Subcutaneous abdominal adipose tissue (tissue), 5 donors: Measurements from ENCODE around the gene MRPS31.

ENCODE experiments used
- H3K27ac ChIP-seq: one replicate; pipeline ENCODE4 v1.7.0; 2013; ENCODE audit warnings: low read depth, mild to moderate bottlenecking, inconsistent platforms, low read length, moderate library complexity
- H3K27me3 ChIP-seq, 5 donors: one replicate each; pipeline ENCODE4 v1.7.0; 2013; ENCODE audit warnings: low read length in 5 of 5, inconsistent platforms in 1 of 5; ENCODE audit not compliant: control insufficient read depth in 5 of 5, insufficient read depth in 4 of 5
- H3K36me3 ChIP-seq, 5 donors: one replicate each; pipeline ENCODE4 v1.7.0; 2013; ENCODE audit warnings: low read length in 5 of 5; ENCODE audit not compliant: control insufficient read depth in 5 of 5, insufficient read depth in 5 of 5
- H3K4me1 ChIP-seq, 5 donors: one replicate each; pipeline ENCODE4 v1.7.0; 2013; ENCODE audit warnings: low read length in 5 of 5, mild to moderate bottlenecking in 3 of 5, moderate library complexity in 1 of 5; ENCODE audit not compliant: control insufficient read depth in 5 of 5, insufficient read depth in 5 of 5
- H3K4me3 ChIP-seq, 5 donors: one replicate each; pipeline ENCODE4 v1.7.0; 2013; ENCODE audit warnings: low read length in 5 of 5, low read depth in 1 of 5
- H3K9ac ChIP-seq, 5 donors: one replicate each; pipeline ENCODE4 v1.7.0; 2013; ENCODE audit warnings: low read length in 5 of 5, mild to moderate bottlenecking in 4 of 5, moderate library complexity in 3 of 5
- H3K9me3 ChIP-seq, 5 donors: one replicate each; pipeline ENCODE4 v1.7.0; 2013; ENCODE audit warnings: low read length in 5 of 5; ENCODE audit not compliant: control insufficient read depth in 5 of 5
- donor health status: healthy.
- donor health status: healthy.
- donor health status: healthy.
- donor health status: healthy.
- donor health status: healthy.

Gene MRPS31

GRCh38 chr13:40779796-40780285 lies 8.9 kb upstream of the MRPS31 start:
- Histone ChIP-seq H3K9ac (no peak overlapping the region), H3K9me3 (no peaks in the 10 kb centered on the region), H3K4me3 (no peak overlapping the region), H3K27me3 (no peaks in the 10 kb centered on the region), H3K4me1 (peaks cover 0 to 17% (median 9%) of the 10 kb centered on the region in 5 donors), H3K27ac (no peak overlapping the region), H3K36me3 (no peaks in the 10 kb centered on the region)

DNA sequence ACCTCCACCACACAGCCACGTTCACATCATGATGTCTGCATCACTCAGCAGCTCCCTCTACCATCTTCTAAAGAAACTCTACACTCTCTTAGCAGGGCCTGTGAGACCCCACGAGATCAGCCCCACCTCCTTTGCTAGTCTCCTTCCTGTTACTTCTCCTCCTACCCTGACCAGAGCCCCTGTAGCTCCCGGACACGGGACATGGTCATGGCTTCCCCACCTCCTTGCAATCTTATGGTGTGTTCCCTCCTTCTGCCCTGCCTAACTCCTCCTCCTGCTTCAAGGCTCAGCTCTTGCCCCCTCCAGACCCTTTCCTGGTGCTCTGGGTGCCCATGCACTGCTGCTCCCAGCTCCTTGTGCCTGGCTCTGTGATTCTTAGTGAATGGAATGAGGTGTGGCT lies 8.1 kb upstream of the MRPS31 start:
- H3K27ac ChIP-seq = no peak overlapping the region

GRCh38 chr13:40777809-40778175 lies 6.8 kb upstream of the MRPS31 start:
- Histone ChIP-seq H3K27ac (no peak overlapping the region), H3K4me1 (peaks cover 0 to 12% (median 4%) of the 10 kb centered on the region in 5 donors), H3K36me3 (no peaks in the 10 kb centered on the region), H3K9me3 (no peaks in the 10 kb centered on the region), H3K4me3 (no peak overlapping the region), H3K27me3 (no peaks in the 10 kb centered on the region), H3K9ac (no peak overlapping the region)

More for the DNA sequence above, 8.1 kb upstream of the MRPS31 start:
- no peak overlapping the region for H3K9ac ChIP-seq
- no peak overlapping the region for H3K4me3 ChIP-seq
- no peaks in the 10 kb centered on the region for H3K27me3 ChIP-seq
- peaks cover 0 to 12% (median 4%) of the 10 kb centered on the region in 5 donors for H3K4me1 ChIP-seq
- no peaks in the 10 kb centered on the region for H3K9me3 ChIP-seq
- no peaks in the 10 kb centered on the region for H3K36me3 ChIP-seq

GRCh38 chr13:40777166-40777808 lies 6.3 kb upstream of the MRPS31 start:
- Histone ChIP-seq H3K4me3 (peak overlapping the region in 4 of 5 donors; percentile 36 to 59 (median 44)), H3K4me1 (peaks cover 0 to 12% (median 4%) of the 10 kb centered on the region in 5 donors), H3K36me3 (no peaks in the 10 kb centered on the region), H3K9ac (peak overlapping the region in 2 of 5 donors; percentile 13 to 21), H3K27me3 (no peaks in the 10 kb centered on the region), H3K27ac (no peak overlapping the region), H3K9me3 (no peaks in the 10 kb centered on the region)

DNA sequence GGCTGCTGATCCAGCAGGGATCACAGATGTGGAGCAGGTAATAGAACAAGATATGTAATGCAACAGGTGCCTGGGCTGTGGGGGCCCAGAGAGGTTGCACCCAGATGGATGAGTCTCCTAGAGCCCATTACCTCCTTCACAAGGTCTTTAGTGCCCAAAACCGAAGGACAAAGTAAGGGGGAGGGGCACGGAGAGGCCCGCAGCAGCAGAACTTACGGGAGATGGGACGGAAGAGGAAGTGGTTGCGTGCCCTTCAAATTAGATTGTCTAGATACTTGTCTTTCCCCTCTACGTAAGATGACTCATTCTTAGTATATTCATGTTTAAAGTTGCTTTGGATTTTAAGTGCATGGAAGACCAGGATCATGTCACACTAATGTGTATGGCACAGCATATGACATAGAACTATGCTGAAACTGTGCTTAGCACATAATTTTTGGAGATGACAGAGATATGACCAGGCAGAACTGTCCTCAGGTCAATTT lies 5.7 kb upstream of the MRPS31 start:
- H3K27me3 ChIP-seq = no peaks in the 10 kb centered on the region

DNA sequence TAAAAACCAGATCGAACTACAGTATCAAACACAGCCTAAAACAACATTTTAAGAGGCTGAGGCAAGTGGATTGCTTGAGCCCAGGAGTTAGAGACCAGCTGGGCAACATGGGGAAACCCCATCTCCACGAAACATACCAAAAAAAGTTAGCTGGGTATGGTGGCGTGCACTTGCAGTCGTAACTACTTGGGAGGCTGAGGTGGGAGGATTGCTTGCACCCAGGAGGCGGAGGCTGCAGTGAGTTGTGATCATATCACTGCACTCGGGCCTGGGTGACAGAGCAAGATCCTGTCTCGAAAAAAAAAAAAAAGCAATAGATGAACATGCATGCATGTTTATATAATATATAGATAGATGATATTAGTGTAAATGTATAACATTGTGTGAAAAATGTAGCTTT lies 5.2 kb upstream of the MRPS31 start:
- Histone ChIP-seq H3K9ac (no peak overlapping the region), H3K27ac (no peak overlapping the region), H3K9me3 (no peaks in the 10 kb centered on the region), H3K27me3 (no peaks in the 10 kb centered on the region), H3K36me3 (no peaks in the 10 kb centered on the region), H3K4me1 (peaks cover 0 to 14% (median 7%) of the 10 kb centered on the region in 5 donors), H3K4me3 (no peak overlapping the region)

More for the DNA sequence above, 5.7 kb upstream of the MRPS31 start:
- Histone ChIP-seq H3K9ac (peak overlapping the region in 1 of 5 donors; percentile 21), H3K9me3 (no peaks in the 10 kb centered on the region), H3K27ac (no peak overlapping the region), H3K36me3 (no peaks in the 10 kb centered on the region), H3K4me1 (peaks cover 0 to 12% (median 6%) of the 10 kb centered on the region in 5 donors), H3K4me3 (no peak overlapping the region)

GRCh38 chr13:40774672-40775071 lies 3.7 kb upstream of the MRPS31 start:
- no peaks in the 10 kb centered on the region for H3K27me3 ChIP-seq
- H3K4me3 ChIP-seq = no peak overlapping the region
- no peak overlapping the region for H3K27ac ChIP-seq
- no peaks in the 10 kb centered on the region for H3K9me3 ChIP-seq
- no peak overlapping the region for H3K9ac ChIP-seq
- no peaks in the 10 kb centered on the region for H3K36me3 ChIP-seq
- H3K4me1 ChIP-seq = peaks cover 3 to 21% (median 13%) of the 10 kb centered on the region in 5 donors

- Histone ChIP-seq H3K27me3 (no peaks in the 10 kb centered on the region), H3K27ac (no peak overlapping the region), H3K4me3 (no peak overlapping the region), H3K36me3 (no peaks in the 10 kb centered on the region), H3K4me1 (peaks cover 3 to 22% (median 15%) of the 10 kb centered on the region in 5 donors), H3K9me3 (no peaks in the 10 kb centered on the region), H3K9ac (no peak overlapping the region)
These were observed 1.9 kb upstream of the MRPS31 start for GRCh38 chr13:40772765-40773473.

- Histone ChIP-seq H3K27ac (peak overlapping the region; percentile 81), H3K4me1 (peaks cover 3 to 18% (median 11%) of the 10 kb centered on the region in 5 donors), H3K36me3 (peaks cover 0 to 6% (median 4%) of the 10 kb centered on the region in 5 donors), H3K27me3 (no peaks in the 10 kb centered on the region), H3K9me3 (no peaks in the 10 kb centered on the region), H3K4me3 (peak overlapping the region; percentile 86 to 99 (median 91)), H3K9ac (peak overlapping the region; percentile 88 to 93 (median 92))
These were observed 419 bp downstream of the MRPS31 start for GRCh38 chr13:40770609-40770933.

- Histone ChIP-seq H3K27ac (peak overlapping the region; percentile 81), H3K9me3 (no peaks in the 10 kb centered on the region), H3K36me3 (peaks cover 0 to 8% (median 4%) of the 10 kb centered on the region in 5 donors), H3K27me3 (no peaks in the 10 kb centered on the region), H3K9ac (peak overlapping the region; percentile 88 to 93 (median 92)), H3K4me1 (peaks cover 3 to 18% (median 11%) of the 10 kb centered on the region in 5 donors), H3K4me3 (peak overlapping the region; percentile 86 to 99 (median 91))
These were observed 1.0 kb downstream of the MRPS31 start for GRCh38 chr13:40769970-40770369.
